SU-DHL-6 (cell line): ENCODE measurements around the gene PPDPF.

Experiments
- CTCF ChIP-seq: fragments of 200-600 bp; sonication (generic); IDR thresholded peaks from one replicate; pipeline ENCODE4 v1.5.1; 2017; ENCODE audit warnings: antibody characterized with exemption, mild to moderate bottlenecking, low read length, moderate library complexity; ENCODE audit not compliant: insufficient read depth, poor library complexity, severe bottlenecking
- EZH2phosphoT487 ChIP-seq: fragments of 200-600 bp; sonication (generic), shearing (Covaris generic); conservative IDR thresholded peaks from 2 replicates; pipeline ENCODE4 v1.6.1; 2018; ENCODE audit warnings: mild to moderate bottlenecking, antibody characterized with exemption, low read length, moderate library complexity, mixed read lengths

- TF ChIP-seq CTCF (no peak), EZH2phosphoT487 (no peak)
These were observed 13.9 kb downstream of the PPDPF start for GRCh38 chr20:63534427-63534830.
